ENCODE data around the gene CDYL. TPM values are rescaled to one million over a fixed set of nuclear protein-coding genes. Genes with fewer than 3 reads are reported as not detected.

Gene CDYL
- total RNA-seq, 1 donor from 2014 or later = 74.1 TPM

- peaks cover 4% of the 10 kb centered on the region for H3K4me1 Mint-ChIP-seq (ENCODE audit: unreplicated experiment)
- no peak overlapping the region for H3K27ac Mint-ChIP-seq
- H3K36me3 Mint-ChIP-seq = peaks cover 45% of the 10 kb centered on the region
- no peaks in the 10 kb centered on the region for H3K9me3 Mint-ChIP-seq
- no peaks in the 10 kb centered on the region for H3K27me3 Mint-ChIP-seq
- no peak for TF ChIP-seq CTCF (conservative IDR thresholded peaks at IDR 0.05)
- peak; percentile 40 for DNase-seq (ENCODE audit: extremely low spot score, unreplicated experiment)
- H3K4me3 Mint-ChIP-seq = no peak overlapping the region
Measured at GRCh38 chr6:4950076-4950475, 173.9 kb downstream of the CDYL start.

DNA sequence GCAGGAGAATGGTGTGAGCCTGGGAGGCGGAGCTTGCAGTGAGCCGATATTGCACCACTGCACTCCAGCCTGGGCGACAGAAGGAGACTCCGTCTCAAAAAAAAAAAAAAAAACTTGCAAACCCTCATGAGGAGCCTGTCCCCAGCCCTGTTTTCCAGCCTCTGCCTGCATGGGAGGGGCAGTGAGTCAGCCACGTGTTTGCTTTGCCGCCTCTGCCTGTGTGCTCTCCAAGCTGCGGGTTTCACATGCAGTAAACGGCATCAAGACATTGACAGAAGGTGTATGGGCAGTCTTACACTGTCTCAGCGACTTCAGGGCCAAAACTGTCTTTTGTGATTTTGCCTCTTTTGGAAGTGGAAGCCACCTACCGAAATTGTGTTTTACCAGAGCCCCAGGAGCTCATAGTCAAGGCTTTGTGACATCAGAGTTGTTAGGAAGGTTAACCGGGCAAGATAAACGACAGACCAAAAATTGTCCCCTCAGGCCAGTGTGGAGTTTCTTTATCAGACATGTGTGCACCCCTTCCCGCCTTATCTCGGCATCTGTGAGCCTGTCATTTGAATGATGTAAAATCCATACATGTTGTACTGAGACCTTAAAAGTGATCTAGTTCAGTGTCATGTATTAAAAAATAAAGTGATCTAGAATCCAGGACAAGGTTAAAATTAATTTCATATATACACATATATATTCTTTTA, 174.8 kb downstream of the CDYL start:
- peak; percentile 43 for DNase-seq (ENCODE audit: extremely low spot score, unreplicated experiment)
- no peaks in the 10 kb centered on the region for H3K9me3 Mint-ChIP-seq
- peaks cover 4% of the 10 kb centered on the region for H3K4me1 Mint-ChIP-seq (ENCODE audit: unreplicated experiment)
- H3K4me3 Mint-ChIP-seq = no peak overlapping the region
- H3K27me3 Mint-ChIP-seq = no peaks in the 10 kb centered on the region
- peaks cover 42% of the 10 kb centered on the region for H3K36me3 Mint-ChIP-seq
- no peak overlapping the region for H3K27ac Mint-ChIP-seq
- TF ChIP-seq CTCF (conservative IDR thresholded peaks at IDR 0.05) = no peak

DNA sequence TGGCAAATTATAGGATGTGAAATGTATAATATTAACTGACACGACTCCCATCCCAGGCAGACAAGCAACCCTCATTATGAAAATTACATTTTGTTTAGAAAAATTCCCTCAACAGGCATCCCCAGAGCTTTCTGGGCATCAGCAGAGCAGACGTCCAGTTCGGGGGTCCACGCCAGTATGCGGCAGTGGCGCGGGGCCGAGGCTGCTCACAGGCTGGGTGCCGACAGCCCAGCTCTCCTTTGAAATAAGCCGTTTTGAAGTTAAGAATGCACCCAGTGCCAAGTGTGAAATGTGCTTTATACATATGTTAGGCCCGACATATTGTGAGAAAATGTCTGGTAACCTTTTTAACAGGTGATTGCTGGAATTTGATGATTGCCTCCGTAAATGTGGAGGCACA, 177.2 kb downstream of the CDYL start:
- Mint-ChIP-seq H3K27ac (no peak overlapping the region), H3K27me3 (no peaks in the 10 kb centered on the region), H3K9me3 (no peaks in the 10 kb centered on the region), H3K36me3 (peaks cover 41% of the 10 kb centered on the region), H3K4me3 (no peak overlapping the region), H3K4me1 (ENCODE audit: unreplicated experiment) (peaks cover 4% of the 10 kb centered on the region)
- DNase-seq (ENCODE audit: extremely low spot score, unreplicated experiment) = peak; percentile 36
- no peak for TF ChIP-seq CTCF (conservative IDR thresholded peaks at IDR 0.05)

- Mint-ChIP-seq H3K27me3 (no peaks in the 10 kb centered on the region), H3K36me3 (peaks cover 22% of the 10 kb centered on the region), H3K4me3 (no peak overlapping the region), H3K27ac (no peak overlapping the region), H3K9me3 (peaks cover 5% of the 10 kb centered on the region), H3K4me1 (ENCODE audit: unreplicated experiment) (no peaks in the 10 kb centered on the region)
- DNase-seq (ENCODE audit: extremely low spot score, unreplicated experiment) = peak; percentile 44
- TF ChIP-seq CTCF (conservative IDR thresholded peaks at IDR 0.05) = no peak
Measured at GRCh38 chr6:4956625-4957024, 180.4 kb downstream of the CDYL start.

- Mint-ChIP-seq H3K36me3 (peaks cover 13% of the 10 kb centered on the region), H3K9me3 (peaks cover 5% of the 10 kb centered on the region), H3K4me3 (no peak overlapping the region), H3K27ac (no peak overlapping the region), H3K27me3 (no peaks in the 10 kb centered on the region), H3K4me1 (ENCODE audit: unreplicated experiment) (no peaks in the 10 kb centered on the region)
- no peak for DNase-seq (ENCODE audit: extremely low spot score, unreplicated experiment)
- TF ChIP-seq CTCF (conservative IDR thresholded peaks at IDR 0.05) = peak; percentile 41
Measured at GRCh38 chr6:4957521-4958231, 181.5 kb downstream of the CDYL start.

Measured in type B pancreatic cell (in vitro differentiated cells).